Measurements from ENCODE around the gene NPPB. TPM values are rescaled to one million over a fixed set of nuclear protein-coding genes. Genes with fewer than 3 reads are reported as not detected.

The NPPB gene
- total and polyA plus RNA-seq, 9 of the 15 experiments (the other 6 are each of a cell fraction or from before 2014, with no cell fraction given): not detected

GRCh38 chr1:11823366-11824137 is 35.2 kb downstream of the NPPB start:
- DNase-seq (ENCODE audit: extremely low read depth in 1 of 4, low spot score in 3 of 4): no peak
- in situ Hi-C loops (cut with MboI): no loop called here
- peaks cover 83% of the 10 kb centered on the region for H3K36me3 ChIP-seq (ENCODE audit: control insufficient read depth, insufficient read depth, low read length)
- ATAC-seq: no peak; the same call in 2 of the 3 replicates
- H3K4me1 ChIP-seq (replicated peaks in 1 of 2; ENCODE audit: control insufficient read depth in 2 of 2, insufficient read depth in 2 of 2, low read length in 2 of 2): no peaks in the 10 kb centered on the region
- H3K4me2 ChIP-seq (ENCODE audit: insufficient read depth, low read length): no peak overlapping the region
- ChIA-PET CTCF (ENCODE audit: low intra/inter-chr PET ratio) (no interaction called here), POLR2A (interaction anchor here (0.6 to 3.4 kb wide), 13 partner anchors 8 to 237 kb away, joined by 3 to 41 read pairs (median 4); no protein-coding TSS in a partner anchor)
- peak; percentile 57 for FAIRE-seq
- intact Hi-C loops (cut with micrococcal nuclease): no loop called here
- H3K9me1 ChIP-seq (ENCODE audit: control insufficient read depth, insufficient read depth, low read length): no peaks in the 10 kb centered on the region
- no peaks in the 10 kb centered on the region for H3K9me3 ChIP-seq (replicated peaks; ENCODE audit: control insufficient read depth, insufficient read depth, low read depth, low read length)
- WGBS (ENCODE audit: insufficient coverage, low coverage, missing lambda C conversion rate): 89% methylated on average over 17 of the region's 17 CpGs
- H4K20me1 ChIP-seq (replicated peaks; ENCODE audit: control insufficient read depth, insufficient read depth, low read length): no peaks in the 10 kb centered on the region
- no peak overlapping the region for H3K27ac ChIP-seq (ENCODE audit: extremely low read depth, low read depth, low read length)
- no peak overlapping the region for H2AFZ ChIP-seq (ENCODE audit: low read depth, low read length)
- H3K9ac ChIP-seq (ENCODE audit: insufficient read depth in 1 of 2, low read depth in 2 of 2, low read length in 2 of 2): no peak overlapping the region; a peak in 1 of 4 replicates
- BruUV-seq (replicated peaks): no TSS peak
- H3K4me3 ChIP-seq: no peak overlapping the region
- no peaks in the 10 kb centered on the region for H3K27me3 ChIP-seq (ENCODE audit: control insufficient read depth in 2 of 2, insufficient read depth in 2 of 2, low read length in 2 of 2)
- H3K79me2 ChIP-seq (ENCODE audit: control insufficient read depth, insufficient read depth, low read length): no peaks in the 10 kb centered on the region
- peak; percentile 62; the same call in 1 of the 2 replicates for TF ChIP-seq ZNF316 (IDR thresholded peaks at IDR 0.05)
- no peak for TF ChIP-seq MLLT1 (IDR thresholded peaks at IDR 0.05)
- TF ChIP-seq ZNF584 (CRISPR knock-in tag; IDR thresholded peaks at IDR 0.05; ENCODE audit: low read depth): no peak
- no peak for TF ChIP-seq TCF3 (CRISPR knock-in tag; IDR thresholded peaks at IDR 0.05)
- no peak for TF ChIP-seq SRSF9 (IDR thresholded peaks at IDR 0.05; ENCODE audit: borderline replicate concordance, low read depth, low read length)
- no peak for TF ChIP-seq RUNX1 (IDR thresholded peaks at IDR 0.05; ENCODE audit: low read depth)
- no peak for TF ChIP-seq BDP1 (IDR thresholded peaks at IDR 0.05; ENCODE audit: insufficient read depth, insufficient read length)
- no peak for TF ChIP-seq MLX (CRISPR knock-in tag; conservative IDR thresholded peaks at IDR 0.05)
- TF ChIP-seq SIN3A (IDR thresholded peaks at IDR 0.05; ENCODE audit: borderline replicate concordance in 2 of 2, control insufficient read depth in 1 of 2, low read depth in 2 of 2, low read length in 2 of 2): 0 out of 4 replicates have a peak, but pooled peaks of 1 of the 2 experiments have one; percentile 32
- no peak for TF ChIP-seq SAP30 (IDR thresholded peaks at IDR 0.05; ENCODE audit: borderline replicate concordance, insufficient read depth, low read depth, low read length, poor library complexity, severe bottlenecking)
- 0 out of 2 replicates have a peak, but pooled peaks have one; percentile 48 for TF ChIP-seq POLR2A (conservative IDR thresholded peaks at IDR 0.05)
- TF ChIP-seq MAFF (IDR thresholded peaks at IDR 0.05; ENCODE audit: low read length): peak; percentile 20; the same call in 1 of the 2 replicates
- TF ChIP-seq LARP7 (IDR thresholded peaks at IDR 0.05): no peak
- TF ChIP-seq TGIF2 (CRISPR knock-in tag; IDR thresholded peaks at IDR 0.05): no peak
- TF ChIP-seq MBD2 (IDR thresholded peaks at IDR 0.05; ENCODE audit: borderline replicate concordance, low read depth): no peak
- TF ChIP-seq C11orf30 (IDR thresholded peaks at IDR 0.05; ENCODE audit: low read depth): peak; percentile 32; the same call in 1 of the 2 replicates
- TF ChIP-seq SUPT5H (IDR thresholded peaks at IDR 0.05): 0 out of 2 replicates have a peak, but pooled peaks have one; percentile 29
- TF ChIP-seq MYNN (IDR thresholded peaks at IDR 0.05): no peak
- no peak for TF ChIP-seq MYNN (CRISPR knock-in tag; IDR thresholded peaks at IDR 0.05)
- TF ChIP-seq BRCA1 (IDR thresholded peaks at IDR 0.05): no peak
- no peak for TF ChIP-seq BRCA1 (CRISPR knock-in tag; IDR thresholded peaks at IDR 0.05)
- TF ChIP-seq IRF9 (tag; IDR thresholded peaks at IDR 0.05): no peak

Data from K562 (cell line).